ENCODE measurements around the gene DNAH9.
"Not testable (repeated sequence)": the region's sequence is repeated elsewhere in the genome, so short reads cannot be mapped to it uniquely, and the experiment has no call there.

DNAH9 gene

DNA sequence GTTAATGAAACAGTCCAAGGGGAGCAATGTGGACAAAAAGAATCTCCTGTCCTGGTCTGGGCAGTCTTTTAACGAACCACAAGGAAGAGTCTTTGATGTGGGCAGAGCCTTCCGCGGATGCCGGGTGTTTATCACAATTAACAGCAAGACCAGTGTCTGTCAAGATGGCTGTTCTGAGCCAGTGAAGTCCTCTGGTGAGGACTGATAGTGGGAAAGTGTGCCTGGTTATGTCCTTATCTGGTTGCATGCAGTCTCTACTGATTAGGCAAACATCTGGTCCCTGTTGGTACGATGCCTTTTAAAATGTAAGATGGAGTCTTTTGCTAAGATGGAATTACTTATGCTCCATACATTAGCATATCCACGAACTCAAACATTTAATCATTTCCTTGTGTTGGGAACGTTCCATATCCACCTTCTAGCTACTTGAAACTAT, 310.5 kb downstream of the DNAH9 start:
- FAIRE-seq (no peak), DNase-seq (ENCODE audit: low spot score) (no peak)

DNA sequence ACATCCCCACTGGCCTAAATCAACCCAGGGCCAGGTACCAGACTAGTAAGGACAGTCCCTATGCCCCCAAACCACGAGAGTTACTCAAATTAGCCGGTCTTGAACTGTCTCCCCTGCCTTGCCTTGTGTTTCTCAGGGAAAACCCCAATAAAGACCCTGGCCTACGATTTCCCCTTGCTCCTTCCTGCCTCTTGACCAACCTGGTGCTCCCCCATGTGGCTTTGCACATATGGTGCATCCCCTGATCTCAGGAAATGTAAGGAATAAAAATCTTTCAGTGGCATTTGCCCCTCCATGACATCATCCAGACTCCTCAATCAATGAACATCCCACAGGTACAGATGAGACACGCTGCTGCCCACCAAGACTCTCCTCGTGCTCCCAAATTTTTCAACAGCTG, 311.1 kb downstream of the DNAH9 start:
- FAIRE-seq (no peak), DNase-seq (ENCODE audit: low spot score) (no peak)

DNA sequence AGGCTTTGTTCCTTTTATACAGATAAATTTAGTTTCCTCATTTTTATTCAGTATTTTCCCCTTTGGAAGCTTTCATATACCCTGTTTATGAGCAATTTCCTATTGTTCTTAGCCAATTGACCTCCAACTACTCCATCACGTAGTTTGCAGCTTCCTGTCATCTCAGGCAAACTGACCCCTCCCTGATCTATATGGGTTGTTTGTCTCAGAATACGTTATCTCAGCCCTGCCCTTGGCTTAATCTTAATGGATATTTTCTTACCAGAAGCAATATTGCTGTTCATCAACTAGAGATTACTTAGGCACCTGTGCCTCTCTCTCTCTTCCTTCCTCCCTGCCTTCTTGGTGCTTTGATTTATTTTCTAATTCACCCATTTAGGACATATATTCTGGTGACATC, 317.8 kb downstream of the DNAH9 start:
- DNase-seq (ENCODE audit: low spot score) (no peak), FAIRE-seq (no peak)

DNA sequence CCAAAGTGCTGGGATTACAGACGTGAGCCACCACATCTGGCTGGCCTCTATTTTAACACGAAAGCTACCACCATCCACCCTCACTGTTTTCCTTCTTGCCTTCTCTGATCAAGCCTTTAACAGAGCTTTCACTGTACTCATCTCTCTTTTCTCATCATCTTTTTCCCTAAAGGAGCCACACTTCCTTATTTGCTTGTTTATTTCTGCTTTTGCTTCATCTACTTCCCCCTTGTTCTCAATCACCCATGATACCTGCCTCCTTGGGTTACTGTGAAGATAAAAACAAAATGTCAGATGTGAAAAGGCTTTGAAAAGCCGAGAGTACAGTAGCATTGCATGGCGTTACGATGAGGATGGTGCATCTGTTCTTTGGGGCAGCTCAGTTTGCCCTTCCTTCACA, 319.1 kb downstream of the DNAH9 start:
- no peak for DNase-seq (ENCODE audit: low spot score)
- FAIRE-seq, result no peak

DNA sequence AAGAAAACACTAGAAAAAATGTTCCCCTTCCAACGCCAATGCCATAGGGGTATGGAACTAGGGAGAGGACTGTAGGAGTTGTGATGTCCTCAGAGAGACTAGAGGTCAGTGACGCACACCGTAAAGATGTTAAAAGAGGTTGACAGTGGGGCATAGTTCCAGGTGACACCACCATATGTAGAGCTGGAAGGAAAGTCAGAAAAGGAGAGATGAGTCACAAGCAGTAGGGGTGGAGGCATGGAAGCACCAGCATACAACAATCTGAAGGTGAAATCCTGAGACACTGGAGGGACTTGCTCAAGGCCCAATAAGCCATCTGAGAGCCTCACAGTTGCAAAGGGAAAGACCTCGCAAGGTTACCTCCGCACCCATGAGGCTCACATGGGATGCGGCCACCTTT, 323.0 kb downstream of the DNAH9 start:
- DNase-seq (ENCODE audit: low spot score), result peak; percentile 9
- FAIRE-seq, result no peak

DNA sequence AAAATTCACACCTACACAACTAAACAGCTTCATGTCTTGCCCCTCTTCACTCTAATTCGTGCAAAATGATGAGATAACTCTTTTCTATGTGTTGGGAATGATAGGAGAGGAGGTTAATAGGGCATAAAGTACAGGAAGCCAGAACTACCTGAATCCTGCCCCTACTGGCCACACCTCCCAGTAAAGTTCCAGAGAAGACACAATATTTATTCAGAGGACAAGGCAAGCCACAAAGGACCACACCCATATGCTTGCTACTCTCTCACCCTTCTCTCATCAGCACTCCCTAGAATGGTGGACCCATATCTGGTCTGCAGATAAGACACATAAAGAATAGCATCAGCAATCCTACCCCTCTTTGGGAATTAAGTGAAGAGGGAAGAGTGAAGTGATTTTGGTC, 324.4 kb downstream of the DNAH9 start:
- FAIRE-seq (no peak), DNase-seq (ENCODE audit: low spot score) (no peak)

DNA sequence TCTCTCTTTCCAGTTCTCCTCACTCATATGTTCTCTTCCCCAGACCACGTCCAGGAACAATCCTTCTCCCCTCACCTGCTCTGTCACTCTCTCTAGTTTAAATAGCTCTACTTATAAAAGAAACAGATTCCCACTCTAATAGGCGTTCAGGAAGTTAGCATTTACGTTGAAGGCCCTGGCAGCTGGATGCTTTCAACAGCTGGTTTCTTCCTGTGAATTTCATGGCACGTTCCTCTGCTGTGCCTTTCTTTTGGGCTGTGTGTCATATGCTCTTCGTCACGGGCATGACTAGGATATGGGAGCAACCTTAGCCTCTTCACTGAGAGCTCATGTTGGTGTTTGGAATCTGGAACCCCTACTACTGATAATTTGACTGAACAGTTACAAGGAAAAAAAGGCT, 325.8 kb downstream of the DNAH9 start:
- DNase-seq (ENCODE audit: low spot score) (no peak), FAIRE-seq (no peak)

DNA sequence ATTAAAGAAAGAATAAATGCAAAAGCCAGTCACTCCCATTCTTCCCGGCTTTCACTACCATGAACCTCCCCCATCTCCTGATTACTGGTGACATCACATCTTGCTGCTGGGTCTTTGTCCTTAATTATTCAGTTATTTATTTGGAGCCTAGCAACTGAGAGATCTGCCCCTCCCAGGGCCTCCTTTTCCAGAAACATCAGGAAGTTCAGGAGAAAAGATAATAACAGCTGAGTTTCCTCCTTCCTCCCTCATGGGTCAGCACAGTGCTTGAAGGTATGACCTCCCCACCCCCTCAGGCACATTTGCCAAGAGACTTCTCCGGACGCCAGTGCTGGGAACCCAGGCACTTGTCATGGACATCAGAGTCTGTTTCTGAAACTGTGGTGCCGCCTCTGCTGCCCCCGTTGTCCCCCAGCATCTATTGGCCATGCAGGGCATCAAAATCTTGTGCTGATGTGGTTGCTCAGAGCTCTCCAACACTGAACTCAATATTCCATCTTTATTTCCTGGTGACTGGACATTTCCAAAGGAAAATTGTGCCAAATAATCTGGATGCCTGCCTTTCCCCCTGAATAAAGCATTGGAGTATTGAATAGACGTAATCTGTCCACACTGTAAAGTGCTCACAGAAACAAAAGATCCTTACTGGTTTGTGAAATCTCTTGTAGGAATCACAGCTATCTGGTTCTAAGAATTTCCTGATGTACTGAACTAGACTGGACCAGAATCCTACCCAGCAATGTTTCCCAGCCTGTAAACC, 327.2 kb downstream of the DNAH9 start:
- DNase-seq (ENCODE audit: low spot score), result no peak
- FAIRE-seq, result no peak

DNA sequence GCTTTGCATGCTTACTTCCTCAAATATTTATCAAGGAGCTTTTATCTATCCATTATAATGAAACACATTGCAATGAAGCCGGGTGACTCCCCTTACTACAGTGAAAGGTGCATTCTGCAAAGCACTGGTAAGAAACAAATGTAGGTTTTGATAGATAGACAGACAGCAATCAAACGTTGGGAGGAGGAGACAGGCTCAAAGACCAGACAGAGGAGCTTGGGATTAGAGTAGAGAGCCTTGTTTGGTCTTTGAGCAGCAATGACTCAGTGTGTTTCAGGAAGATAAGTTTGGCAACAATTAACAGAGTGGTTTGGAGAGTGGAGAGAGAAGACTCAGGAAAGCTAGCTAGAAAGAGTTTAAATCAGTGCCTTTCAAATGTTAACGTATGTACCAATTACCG, 330.2 kb downstream of the DNAH9 start:
- DNase-seq (ENCODE audit: low spot score) (no peak), FAIRE-seq (no peak)

DNA sequence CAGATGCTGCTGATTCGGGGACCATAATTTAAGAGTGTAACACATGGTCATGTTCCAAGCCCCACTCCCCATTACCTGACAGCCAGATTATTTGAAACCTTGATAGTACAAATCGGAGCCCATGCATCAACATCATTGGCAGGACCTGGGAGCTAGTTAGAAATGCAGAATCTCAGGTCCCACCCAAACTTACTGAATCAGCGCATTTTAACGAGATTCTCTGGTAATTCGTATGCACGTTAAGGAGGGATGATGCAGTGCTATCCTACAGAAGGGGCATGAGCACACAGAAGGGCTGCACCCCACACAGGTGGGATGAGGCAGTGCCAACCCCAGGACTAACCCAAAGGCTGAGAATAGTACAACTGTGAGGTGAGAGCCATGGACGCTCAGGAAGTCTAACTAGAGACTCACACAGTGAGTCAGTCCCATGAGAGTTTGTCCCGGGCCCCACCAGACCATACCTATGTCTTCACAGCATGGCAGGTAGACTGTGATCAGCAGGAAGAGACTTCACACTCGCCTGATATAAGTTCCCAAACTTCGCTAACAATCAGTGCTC, 334.1 kb downstream of the DNAH9 start:
- no peak for FAIRE-seq
- no peak for DNase-seq (ENCODE audit: low spot score)

DNA sequence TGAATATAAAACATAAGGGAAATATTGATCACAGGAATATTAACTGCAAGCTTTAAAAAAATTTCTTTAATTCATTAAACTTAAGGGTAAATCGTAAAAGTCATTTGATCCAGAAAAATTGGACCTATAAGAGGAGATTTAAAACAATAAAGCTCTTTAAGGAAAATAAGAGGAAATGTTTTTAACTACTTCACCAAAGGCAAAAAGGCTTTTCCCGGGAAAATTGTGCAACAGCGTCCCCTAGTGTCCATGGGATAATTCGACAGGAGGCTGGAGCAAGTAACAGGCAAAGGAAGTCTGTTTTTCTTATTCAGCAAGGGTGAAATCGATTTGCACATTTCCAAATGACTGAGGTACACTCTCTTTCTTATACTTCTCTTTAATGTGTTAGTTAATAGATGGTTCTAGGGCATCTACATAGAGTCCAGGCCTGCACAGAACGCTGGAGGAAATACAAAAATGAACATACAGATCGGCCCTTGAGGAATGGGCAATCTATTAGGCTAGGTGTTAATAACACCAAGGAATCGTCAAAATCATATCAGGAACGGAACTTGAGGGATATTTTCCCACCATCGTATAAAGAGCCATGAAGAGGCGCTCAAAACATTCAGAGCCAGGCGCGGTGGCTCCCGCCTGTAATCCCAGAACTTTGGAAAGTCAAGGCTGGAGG, 337.6 kb downstream of the DNAH9 start:
- peak; percentile 33 for DNase-seq (ENCODE audit: low spot score)

DNA sequence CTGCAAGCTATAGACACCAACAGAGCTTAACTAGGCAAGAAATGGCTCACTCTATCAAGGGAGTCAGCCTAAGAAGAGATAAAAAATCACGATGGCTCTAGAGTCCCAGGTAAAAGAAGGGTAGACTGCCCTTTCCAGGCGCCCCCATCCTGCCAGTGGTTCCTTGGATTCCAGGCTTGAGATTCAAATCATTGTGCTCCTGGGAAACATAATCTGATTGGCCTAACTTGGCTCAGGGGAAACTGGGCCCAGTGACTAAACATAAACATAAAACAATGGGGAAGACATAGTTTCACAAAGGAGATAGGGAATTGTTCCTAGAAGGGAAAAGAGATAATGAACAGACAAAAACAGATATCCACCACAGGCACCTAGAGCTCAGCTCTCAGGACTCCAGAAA, 342.6 kb downstream of the DNAH9 start:
- DNase-seq (ENCODE audit: low spot score) (no peak), FAIRE-seq (no peak)

More for the DNA sequence above, 337.6 kb downstream of the DNAH9 start:
- FAIRE-seq, result no peak

DNA sequence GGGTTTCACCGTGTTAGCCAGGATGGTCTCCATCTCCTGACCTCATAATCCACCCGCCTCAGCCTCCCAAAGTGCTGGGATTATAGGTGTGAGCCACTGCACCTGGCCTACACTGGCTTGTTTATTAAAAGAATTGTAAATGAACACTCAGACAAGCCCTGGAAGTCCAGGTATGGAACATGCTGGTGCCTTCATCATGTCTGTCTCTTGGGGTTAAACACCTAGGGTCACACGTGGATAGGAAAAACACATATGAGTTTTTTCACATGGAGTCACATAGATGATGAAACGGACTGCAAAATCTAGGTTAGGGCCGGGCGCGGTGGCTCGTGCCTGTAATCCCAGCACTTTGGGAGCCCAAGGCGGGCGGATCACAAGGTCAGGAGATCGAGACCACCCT, 344.8 kb downstream of the DNAH9 start:
- FAIRE-seq; DNase-seq (ENCODE audit: low spot score): not testable (repeated sequence)

DNA sequence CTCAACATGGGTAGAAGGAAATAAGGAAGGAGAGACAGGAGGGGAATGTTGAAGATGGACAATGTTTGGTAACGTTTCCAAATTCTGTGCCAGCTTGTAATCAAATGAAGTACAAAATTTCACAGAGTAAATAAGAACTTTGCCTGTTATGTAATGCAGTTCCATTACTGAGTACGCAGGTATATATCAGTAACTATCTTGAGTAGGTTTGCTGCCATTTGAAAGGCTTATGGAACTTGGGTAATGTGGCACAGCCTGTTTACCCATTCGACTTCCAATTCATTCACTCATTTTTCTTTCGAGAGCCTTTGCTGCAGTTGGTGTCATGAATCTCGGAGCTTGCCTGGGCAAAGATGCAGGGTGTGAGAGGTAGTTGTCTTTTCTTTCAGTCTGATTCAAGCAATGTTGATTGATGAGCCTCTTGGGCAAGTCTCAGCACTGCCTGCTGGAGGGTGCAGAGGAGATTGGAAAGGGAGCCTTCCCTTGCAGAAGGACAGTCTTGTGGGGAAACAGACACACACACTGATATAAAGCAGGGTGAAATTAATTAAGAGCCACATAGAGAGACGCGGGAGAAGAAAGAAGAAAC, 345.6 kb downstream of the DNAH9 start:
- DNase-seq (ENCODE audit: low spot score) (no peak), FAIRE-seq (no peak)

DNA sequence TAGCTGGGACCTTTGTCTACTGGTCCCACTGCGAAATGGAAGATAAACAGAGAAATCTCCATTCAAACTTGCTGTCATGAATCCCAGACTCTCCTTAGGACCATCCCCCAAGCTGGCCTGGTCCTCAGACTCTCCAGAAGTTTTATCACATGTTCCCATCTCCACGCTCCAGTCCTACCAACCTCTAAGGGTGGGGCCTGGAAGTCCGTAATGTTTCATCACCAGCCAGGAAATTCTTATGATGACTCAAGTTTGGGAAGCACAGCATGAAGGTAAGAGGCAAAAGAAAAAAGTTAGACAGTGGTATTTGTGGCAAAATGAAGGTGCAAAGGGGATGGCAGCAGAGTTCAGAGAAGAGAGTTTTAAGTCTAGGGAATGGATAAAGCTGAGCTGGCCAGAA, 346.3 kb downstream of the DNAH9 start:
- DNase-seq (ENCODE audit: low spot score) (peak; percentile 14), FAIRE-seq (no peak)

DNA sequence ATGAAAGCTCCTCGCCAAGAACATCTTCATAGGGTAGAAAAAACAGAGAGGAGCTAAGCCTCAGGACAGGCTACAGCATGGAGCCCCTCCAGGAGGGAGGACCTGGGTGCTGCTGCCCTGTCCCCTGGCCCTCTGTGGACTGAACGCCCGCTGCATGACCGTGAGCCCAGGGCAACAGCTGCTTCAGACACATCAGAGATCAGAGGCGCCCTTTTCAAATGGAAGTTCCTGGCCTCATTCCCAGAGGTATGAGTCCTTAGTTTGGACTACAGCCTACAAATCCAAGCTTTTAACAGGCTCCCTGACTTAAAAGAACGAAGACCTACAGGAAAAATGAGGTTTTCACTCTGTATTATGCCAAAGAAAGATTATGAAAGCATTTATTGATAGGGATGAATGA, 350.5 kb downstream of the DNAH9 start:
- peak; percentile 50 for DNase-seq (ENCODE audit: low spot score)
- no peak for FAIRE-seq

DNA sequence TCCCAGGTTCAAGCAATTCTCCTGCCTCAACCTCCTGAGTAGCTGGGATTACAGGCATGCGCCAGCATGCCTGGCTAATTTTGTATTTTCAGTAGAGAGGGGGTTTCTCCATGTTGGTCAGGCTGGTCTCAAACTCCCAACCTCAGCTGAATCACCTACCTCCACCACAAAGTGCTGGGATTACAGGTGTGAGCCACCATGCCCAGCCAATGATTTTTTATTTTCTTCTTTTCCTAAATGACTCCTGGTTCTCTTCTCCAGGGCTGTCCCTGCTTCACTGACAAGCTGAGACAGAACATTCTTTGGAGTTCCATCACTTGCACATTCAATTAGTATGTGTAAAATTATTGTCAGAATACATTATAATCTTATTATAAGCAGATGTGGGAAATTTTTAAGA, 351.3 kb downstream of the DNAH9 start:
- DNase-seq (ENCODE audit: low spot score); FAIRE-seq: not testable (repeated sequence)

DNA sequence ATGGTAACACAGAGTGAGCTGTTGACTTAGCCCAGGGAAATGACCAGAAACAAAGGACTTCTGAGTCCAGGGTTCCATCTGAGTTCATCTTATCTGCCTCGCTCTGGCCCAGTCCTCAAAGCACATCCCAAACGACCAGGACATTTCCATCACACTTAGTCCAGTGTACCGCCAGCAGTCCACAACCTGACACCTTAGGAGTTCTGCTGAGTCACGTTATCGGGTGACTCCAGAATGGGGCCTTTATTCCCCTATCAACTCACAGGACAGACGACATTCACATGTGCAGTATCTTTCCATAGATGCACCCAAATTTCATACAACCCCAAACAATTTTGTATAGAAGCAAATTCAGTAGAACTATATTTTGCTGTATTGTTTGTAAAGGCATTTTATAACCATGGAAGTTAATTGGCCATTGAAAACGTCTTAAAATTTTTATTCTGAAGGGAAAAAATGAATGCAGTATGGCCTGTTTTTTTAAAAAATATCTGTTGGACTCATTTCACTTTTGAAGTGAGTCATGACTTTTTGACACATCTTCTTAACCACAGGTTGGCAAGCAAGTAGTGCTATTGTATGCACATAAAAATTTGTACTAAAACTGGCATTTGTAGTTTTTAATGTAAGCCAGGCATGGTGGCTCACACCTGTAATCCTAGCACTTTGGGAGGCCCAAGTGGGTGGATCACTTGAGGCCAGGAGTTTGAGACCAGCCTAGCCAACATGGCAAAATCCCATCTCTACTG, 352.7 kb downstream of the DNAH9 start:
- no peak for FAIRE-seq

DNA sequence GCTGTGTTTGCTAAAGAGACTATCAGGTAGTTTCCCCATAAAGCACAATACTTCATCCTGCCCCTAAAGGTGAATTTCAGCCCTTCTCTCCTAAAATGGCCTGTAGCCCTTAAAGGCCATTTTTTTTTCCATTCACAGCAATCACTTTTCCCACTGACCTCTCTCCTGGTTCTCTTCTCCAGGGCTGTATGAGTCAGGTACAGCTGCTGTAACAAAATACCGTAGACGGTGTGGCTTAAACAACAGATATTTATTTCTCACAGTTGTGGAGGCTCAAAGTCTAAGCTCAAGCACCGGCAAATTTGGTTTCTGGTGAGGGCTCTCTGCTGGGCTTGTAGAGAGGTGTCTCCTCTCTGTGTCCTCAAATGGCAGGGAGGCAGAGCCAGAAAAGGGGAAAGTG, 354.3 kb downstream of the DNAH9 start:
- DNase-seq (ENCODE audit: low spot score) (no peak), FAIRE-seq (no peak)

More for the DNA sequence above, 352.7 kb downstream of the DNAH9 start:
- DNase-seq (ENCODE audit: low spot score), result no peak

DNA sequence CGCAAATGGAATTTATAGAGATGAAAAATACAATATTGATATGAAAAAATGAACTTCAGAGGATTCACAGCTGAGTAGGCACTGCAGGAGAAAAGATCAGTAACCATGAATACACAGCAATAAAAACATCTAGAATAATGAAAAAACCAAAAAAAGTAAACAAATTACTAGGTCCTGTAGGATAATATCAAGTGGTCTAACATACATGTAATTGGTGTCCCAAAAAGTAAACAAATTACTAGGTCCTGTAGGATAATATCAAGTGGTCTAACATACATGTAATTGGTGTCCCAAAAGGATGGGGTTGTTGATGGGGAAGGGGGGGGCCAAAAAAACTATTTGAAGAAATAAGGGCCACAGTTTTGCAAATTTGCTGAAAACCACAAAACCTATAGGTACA, 355.7 kb downstream of the DNAH9 start:
- FAIRE-seq, result no peak

DNA sequence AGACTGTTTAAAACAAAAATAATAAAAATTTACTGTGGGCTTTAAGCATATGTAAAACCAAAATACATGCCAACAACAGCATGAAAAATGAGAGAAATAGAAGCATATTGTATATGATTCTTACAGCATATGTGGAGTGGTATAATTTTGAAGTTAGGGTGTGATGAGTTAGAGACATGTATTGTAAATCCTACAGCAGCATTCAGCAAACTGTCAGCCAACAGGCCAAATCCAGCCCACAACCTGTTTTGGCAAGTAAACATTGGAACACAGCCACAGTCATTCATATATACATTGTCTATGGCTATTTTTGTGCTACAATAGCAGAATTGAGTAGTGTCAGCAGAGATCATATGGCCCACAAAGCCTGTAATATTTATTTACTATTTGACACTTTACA, 356.7 kb downstream of the DNAH9 start:
- DNase-seq (ENCODE audit: low spot score), result no peak

More for the DNA sequence above, 355.7 kb downstream of the DNAH9 start:
- no peak for DNase-seq (ENCODE audit: low spot score)

DNA sequence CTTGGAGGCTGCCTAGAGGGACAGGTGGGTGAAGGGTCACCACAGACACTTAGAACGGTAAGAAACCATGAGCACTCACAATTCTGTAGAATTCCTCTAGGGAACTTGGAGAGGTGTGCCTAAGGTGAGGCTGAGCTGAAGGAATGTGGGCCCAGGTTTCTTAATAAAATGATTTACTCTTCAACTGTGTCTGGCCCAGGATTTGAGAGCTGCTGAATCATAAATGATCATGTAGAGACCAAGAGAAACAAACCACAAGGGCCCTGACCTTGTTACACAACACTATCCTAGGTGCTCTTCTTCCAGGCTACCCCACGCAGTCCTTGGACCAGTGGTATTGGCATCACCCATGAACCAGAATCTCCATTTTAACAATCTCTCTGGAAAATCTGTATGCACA, 371.3 kb downstream of the DNAH9 start:
- DNase-seq (ENCODE audit: low spot score), result no peak
- no peak for FAIRE-seq

More for the DNA sequence above, 356.7 kb downstream of the DNAH9 start:
- no peak for FAIRE-seq
